Right renal pelvis (tissue), 4 donors: ENCODE results near the gene GRPEL1. TPM values are rescaled to one million over a fixed set of nuclear protein-coding genes. Genes with fewer than 3 reads are reported as not detected.

ENCODE experiments used
- DNase-seq, 4 donors: peaks; one replicate each; pipeline ENCODE4 v3.0.0-alpha.2; 2013; ENCODE audit warnings: low read depth in 4 of 4, low spot score in 3 of 4, missing footprints in 1 of 4
- polyA plus RNA-seq, 4 donors: library from polyadenylated mRNA; unstranded; fragments of 120-200 nt; gene quantifications; one replicate each; pipeline ENCODE4 v1.2.1, GENCODE V29; 2013; ENCODE audit not compliant: insufficient read length in 4 of 4

The GRPEL1 gene
- polyA plus RNA-seq, 4 donors = 35.7 to 41.0 (median 38.3) TPM

GRCh38 chr4:7067126-7067451, 775 bp downstream of the GRPEL1 start:
- DNase-seq = no peak

DNA sequence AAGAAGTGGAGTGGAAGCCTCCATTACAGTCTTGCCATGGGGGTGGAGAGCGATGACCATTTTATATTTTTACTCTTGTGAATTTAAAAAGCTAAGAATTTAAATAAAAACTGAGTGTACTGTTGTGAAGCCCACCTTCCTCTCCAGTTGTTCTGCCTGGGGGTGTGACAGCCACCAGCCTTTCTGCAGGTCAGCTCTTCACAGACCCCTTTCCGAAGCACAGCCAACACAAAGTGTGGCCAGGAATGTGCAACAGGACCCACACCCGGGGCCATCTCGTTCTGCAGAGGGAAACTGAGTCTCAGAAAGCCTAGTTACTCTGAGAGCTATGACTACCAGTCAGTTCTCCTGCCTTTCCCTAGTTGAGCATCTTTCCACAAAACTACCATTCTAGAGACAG, 1.4 kb downstream of the GRPEL1 start:
- DNase-seq = no peak

DNA sequence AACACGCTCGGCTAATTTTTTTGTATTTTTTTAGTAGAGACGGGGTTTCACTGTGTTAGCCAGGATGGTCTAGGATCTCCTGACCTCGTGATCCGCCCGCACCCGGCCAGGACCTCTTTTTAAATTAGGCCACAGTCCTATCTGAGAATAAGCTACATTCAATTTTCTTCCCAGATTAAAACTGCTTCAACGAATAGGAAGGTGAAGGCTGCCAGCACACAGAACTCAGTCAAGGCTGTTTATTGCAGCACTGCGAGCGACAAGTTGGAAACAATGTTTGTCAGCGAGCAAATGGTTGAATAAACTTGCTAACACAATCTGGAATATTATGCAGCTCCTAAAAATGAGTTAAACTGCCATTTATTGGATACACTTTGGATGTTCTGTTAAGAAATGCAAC, 1.9 kb downstream of the GRPEL1 start:
- no peak for DNase-seq

- DNase-seq = no peak
These were observed 4.5 kb downstream of the GRPEL1 start for GRCh38 chr4:7063362-7063761.

GRCh38 chr4:7062816-7063215, 5.0 kb downstream of the GRPEL1 start:
- no peak for DNase-seq

DNA sequence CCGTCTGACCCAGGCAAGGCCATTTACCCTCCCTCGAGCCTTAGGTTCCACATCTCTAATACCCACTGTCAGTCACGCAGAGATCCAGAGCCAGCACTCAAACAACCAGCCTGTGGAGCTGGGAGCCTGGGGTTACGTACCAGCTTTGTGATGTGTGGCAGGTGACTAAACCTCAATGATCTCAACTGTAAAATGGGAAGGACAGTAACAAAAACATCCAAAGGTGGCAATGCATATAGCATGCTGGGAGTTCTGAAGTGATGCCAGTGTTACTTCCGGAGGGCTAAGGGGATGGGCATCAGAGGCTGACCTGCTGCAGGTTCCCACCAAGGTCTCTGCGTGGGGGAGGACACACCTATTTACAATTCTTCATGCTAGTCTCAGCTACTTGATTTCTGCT, 6.0 kb downstream of the GRPEL1 start:
- DNase-seq = no peak

- DNase-seq = no peak
These were observed 7.3 kb downstream of the GRPEL1 start for GRCh38 chr4:7060346-7061150.

DNA sequence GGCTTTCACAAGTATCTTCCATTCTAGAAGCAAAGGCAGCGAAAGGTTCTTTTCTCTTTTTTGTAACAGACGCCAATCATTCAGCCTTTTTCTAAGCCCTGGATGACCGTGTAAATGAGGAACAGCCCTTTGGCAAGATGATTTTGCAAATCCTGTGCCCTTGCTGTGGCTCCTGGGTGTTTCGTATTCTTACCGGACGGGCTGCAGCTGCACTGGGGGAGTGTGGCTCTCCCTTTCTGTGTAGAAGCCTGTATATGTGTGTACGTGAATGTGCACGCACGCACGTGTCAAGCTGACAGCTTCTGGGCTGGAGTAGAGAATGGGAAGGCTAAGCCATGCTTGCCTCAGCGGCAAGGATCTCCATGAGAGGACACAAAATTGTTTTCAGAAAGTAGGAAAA, 8.2 kb downstream of the GRPEL1 start:
- DNase-seq = no peak

DNA sequence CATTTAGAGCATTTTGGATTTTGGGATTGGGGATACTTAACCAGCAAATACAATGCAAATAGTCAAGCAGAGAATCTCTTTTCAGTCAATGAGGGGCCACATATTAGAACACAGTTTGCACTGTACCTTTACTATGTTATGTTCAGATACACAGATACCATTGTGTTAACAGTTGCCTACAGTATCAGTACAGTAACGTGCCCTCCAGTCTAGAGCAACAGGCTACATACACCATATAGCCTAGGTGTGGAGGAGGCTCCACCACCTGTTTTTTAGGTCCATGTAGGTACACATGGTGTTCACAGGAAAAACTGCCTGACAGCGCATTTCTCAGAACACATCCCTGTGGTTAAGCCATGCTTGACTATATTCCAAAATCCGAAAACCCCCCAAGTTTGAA, 9.1 kb downstream of the GRPEL1 start:
- no peak for DNase-seq

- DNase-seq = no peak
These were observed 11.9 kb downstream of the GRPEL1 start for GRCh38 chr4:7055990-7056325.

DNA sequence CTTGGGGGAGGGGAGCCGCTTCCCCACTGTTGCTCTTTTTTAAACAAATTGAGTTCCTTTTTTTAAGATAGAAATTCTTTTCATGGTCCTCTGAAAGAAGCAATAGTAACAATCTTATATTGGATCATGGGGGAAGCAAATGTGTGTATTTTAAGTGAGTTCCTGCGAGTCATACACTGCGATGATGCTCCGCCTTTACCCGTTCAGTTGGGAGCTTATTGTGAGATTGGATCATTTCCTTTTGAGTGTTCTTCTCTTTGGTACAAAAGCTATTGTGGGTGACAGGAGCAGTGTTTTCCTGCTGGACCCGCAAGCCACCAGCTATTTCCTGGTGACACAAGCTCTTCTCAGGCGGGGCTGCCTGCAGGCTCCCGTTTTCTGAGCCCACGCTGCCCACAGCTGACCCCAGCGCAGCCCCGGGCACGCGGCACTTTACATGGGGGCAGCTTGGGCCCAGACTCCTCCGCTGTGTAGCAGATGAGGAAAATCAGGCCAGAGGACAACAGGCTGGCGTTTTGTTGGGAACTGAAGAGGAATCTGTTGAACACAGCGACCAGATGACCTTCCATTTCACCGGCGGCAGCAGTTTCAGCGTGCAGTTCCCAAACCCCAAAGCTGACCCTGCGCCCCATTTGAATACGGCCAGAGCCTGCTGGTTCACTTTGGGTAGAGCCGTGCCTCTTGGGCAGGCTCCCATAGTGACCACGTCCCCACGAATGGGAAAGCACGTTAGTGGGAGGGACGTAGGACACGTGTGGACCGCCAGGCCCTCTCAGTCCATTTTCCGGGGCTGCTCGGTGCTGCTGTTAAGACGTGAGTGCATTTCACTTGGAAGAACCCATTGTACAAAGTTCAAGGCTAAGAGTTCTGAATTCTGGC, 12.5 kb downstream of the GRPEL1 start:
- no peak for DNase-seq

DNA sequence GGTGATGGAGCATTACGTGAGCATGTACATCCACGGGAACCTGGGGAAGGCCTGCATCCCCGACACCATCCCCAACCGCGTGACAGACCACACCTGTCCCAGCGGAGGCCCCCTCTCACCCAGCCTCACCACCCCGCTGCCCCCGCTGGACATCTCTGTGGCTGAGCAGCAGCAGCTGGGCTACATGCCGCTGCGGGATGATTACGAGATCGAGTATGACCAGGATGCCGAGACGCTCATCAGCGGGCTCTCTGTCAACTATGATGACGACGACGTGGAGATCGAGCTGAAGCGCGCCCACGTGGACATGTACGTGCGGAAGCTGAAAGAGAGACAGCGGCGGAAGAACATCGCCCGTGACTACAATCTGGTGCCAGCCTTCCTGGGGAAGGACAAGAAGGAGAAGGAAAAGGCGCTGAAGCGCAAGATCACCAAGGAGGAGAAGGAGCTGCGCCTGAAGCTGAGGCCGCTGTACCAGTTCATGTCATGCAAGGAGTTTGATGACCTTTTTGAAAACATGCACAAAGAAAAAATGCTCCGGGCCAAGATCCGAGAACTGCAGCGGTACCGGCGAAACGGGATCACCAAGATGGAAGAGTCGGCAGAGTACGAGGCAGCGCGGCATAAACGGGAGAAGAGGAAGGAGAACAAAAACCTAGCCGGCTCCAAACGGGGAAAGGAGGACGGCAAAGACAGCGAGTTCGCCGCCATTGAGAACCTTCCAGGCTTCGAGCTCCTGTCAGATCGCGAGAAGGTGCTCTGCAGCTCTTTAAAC, 13.6 kb downstream of the GRPEL1 start:
- DNase-seq = no peak

DNA sequence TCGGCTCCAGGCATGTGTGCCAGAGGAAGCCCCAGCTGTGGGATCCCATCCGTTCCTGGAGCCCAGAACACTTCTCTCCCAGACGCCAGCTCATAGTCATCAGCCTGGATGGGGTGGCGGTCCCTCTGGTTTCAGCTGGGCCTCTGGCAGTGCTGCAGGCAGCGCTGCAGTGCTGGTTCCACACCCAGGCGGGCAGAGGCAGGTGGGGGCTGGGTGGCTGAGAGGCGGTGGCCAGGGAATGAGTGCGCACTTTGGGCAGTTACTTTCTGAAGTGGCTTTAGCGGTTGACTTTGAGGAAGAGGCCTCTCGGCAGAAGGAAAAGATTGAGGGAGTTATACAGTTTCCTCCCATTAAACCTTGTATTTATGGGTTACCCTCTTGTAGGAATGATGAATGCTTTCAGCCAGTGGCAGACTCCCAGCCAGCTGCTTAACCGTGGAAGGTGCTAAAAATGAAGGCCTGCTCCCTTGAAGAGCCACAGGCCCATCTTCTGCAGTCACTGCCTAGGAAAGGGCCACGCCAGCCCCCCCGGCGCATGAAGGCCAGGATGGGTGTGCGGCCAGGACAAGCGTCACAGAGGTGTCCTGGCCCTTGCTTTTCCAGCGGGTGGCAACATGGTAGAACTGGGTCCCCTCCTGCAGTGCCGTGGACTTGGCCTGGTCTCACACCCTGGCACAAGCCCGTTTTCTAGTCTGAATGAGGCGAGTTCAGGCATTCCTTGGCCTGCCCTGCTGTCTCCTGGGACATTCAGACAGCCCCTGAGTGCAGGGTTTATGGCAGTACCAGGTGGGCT, 14.7 kb downstream of the GRPEL1 start:
- no peak for DNase-seq

- DNase-seq = no peak
These were observed 15.6 kb downstream of the GRPEL1 start for GRCh38 chr4:7052313-7052712.

DNA sequence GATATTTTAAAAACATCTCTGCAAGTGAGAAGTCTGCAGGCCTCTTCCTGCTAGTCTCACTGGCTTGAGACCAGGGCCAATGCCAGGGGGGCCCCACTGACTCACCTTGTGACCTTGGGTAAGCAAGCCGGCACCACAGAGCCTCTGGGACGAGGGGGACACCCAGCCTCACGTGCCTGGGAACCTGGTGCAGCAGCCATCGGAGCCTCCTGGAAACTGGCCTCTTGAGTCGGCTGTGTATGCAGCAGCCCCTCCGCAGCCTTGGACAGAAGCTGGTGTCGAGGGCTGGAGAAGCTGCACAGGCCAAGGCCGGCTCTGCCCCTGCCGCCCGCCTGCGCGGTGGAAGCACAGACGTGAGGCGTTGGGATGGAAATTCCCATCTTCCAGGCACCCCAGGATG, 16.0 kb downstream of the GRPEL1 start:
- no peak for DNase-seq

GRCh38 chr4:7051144-7051495, 16.7 kb downstream of the GRPEL1 start:
- DNase-seq = no peak

DNA sequence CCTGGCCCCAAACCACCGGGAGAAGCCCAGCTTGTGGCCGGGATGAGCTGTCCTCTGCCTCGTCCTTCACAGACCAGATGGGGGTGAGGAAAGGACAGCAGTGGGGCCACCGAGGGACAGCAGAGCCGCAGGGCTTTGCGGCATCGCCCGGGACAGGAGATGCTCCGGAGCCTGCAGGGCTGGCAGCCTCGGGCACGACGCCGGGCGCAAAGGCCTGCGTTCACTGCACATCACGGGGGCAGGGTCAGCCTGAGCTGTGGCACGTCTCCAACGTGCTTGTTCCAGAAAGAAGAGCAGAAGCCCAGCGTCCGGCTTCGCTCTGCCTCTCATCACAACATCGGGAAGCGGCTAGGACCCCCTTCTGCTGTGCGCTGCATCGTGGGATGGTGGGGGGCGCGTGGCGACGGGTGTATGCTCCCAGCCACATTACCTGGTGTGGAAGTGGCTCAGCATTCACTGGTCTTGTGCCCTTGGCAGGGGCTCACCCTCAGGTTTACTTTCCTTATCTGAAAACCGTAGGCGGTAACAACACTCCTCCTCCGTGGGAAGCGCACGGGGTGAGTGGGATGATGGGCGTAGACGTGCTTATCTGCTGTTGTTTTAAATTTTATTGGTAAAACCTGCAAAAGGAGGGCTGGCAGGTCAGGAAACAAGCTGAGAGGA, 17.3 kb downstream of the GRPEL1 start:
- no peak for DNase-seq

GRCh38 chr4:7049739-7050138, 18.1 kb downstream of the GRPEL1 start:
- no peak for DNase-seq

GRCh38 chr4:7049295-7049694, 18.6 kb downstream of the GRPEL1 start:
- no peak for DNase-seq

GRCh38 chr4:7048642-7049041, 19.2 kb downstream of the GRPEL1 start:
- no peak for DNase-seq
